KMS-11 (cell line): ENCODE measurements around the gene AIFM3.

ENCODE experiments used
- H2AFZ ChIP-seq: fragments of 200-600 bp; sonication (generic); 2 replicates; pipeline ENCODE4 v1.6.1; 2016; ENCODE audit warnings: antibody characterized with exemption, mixed run types, low read depth
- H3K27ac ChIP-seq: fragments of 200-600 bp; sonication (generic); 2 replicates; pipeline ENCODE4 v1.6.1; 2016; ENCODE audit warnings: mild to moderate bottlenecking, mixed run types
- H3K27me3 ChIP-seq: fragments of 200-600 bp; sonication (generic); 2 replicates; pipeline ENCODE4 v1.6.1; 2017; ENCODE audit warnings: mild to moderate bottlenecking, low read depth, mixed run types, moderate library complexity; ENCODE audit not compliant: insufficient read depth
- H3K36me3 ChIP-seq: fragments of 200-600 bp; sonication (generic); 2 replicates; pipeline ENCODE4 v1.6.1; 2017; ENCODE audit warnings: mild to moderate bottlenecking, mixed run types; ENCODE audit not compliant: insufficient read depth
- H3K4me1 ChIP-seq: fragments of 200-600 bp; sonication (generic); 2 replicates; pipeline ENCODE4 v1.6.1; 2016; ENCODE audit warnings: mild to moderate bottlenecking, low read depth, mixed run types; ENCODE audit not compliant: poor library complexity, severe bottlenecking
- H3K4me2 ChIP-seq: fragments of 200-600 bp; sonication (generic); 2 replicates; pipeline ENCODE4 v1.7.0; 2016; ENCODE audit warnings: mild to moderate bottlenecking, mixed run types
- H3K4me3 ChIP-seq: fragments of 200-600 bp; sonication (generic); IDR thresholded peaks from 2 replicates; pipeline ENCODE4 v1.6.1; 2017; ENCODE audit warnings: low read depth, low read length, mixed read lengths; ENCODE audit not compliant: insufficient read depth
- H3K79me2 ChIP-seq: fragments of 200-600 bp; sonication (generic); 2 replicates; pipeline ENCODE4 v1.6.1; 2016; ENCODE audit warnings: low read depth, mixed run types; ENCODE audit not compliant: insufficient read depth
- H3K9ac ChIP-seq: fragments of 200-600 bp; sonication (generic); 2 replicates; pipeline ENCODE4 v1.6.1; 2016; ENCODE audit warnings: mild to moderate bottlenecking, mixed run types
- H4K20me1 ChIP-seq: fragments of 200-600 bp; sonication (generic); 2 replicates; pipeline ENCODE4 v1.6.1; 2016; ENCODE audit warnings: mild to moderate bottlenecking, mixed run types; ENCODE audit not compliant: insufficient read depth
- TF ChIP-seq, protein P1 (sequence below): fragments of 200-600 bp; sonication (generic); conservative IDR thresholded peaks from 2 replicates; pipeline ENCODE4 v1.6.1; 2017; ENCODE audit warnings: low read depth, mild to moderate bottlenecking, antibody characterized with exemption, low read length, moderate library complexity, mixed read lengths

AIFM3 gene

DNA sequence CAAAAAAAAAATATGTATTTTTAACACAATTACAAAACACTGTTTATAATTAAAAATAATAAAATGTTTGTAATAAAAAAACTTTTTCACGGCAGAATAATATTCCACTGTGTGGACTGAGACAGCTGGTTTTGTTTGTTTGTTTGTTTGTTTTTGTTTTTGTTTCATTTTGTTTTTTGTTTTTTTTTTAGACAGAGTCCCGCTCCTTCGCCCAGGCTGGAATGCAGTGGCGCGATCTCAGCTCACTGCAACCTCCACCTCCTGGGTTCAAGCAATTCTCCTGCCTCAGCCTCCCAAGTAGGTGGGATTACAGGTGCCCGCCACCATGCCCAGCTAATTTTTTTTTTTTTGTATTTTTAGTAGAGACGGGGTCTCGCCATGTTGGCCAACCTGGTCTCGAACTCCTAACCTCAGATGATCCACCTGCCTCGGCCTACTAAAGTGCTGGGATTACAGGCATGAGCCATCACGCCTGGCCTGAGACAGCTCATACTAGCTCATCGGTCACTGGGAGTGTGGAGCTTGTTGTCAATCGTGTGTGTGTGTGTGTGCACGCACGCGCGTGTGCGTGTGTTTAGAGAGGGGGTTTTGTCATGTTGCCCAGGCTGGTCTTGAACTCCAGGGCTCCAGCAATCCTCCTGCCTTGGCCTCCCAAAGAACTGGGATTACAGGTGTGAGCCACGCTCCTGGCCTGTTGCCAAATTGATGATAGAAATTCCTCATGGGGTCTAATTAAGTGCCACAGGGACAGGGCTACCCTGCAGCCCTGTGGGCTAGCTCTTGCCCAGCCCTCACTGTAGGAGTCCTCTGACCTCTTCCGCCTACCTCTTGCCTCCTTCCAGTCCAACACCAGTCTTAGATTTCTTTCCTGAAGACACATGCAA lies 7.2 kb upstream of the AIFM3 start:
- Histone ChIP-seq H3K27me3 (peaks cover 5% of the 10 kb centered on the region; the same call in 1 of the 2 replicates), H3K27ac (no peak overlapping the region), H3K4me2 (no peak overlapping the region), H4K20me1 (no peaks in the 10 kb centered on the region), H3K4me3 (no peak overlapping the region), H3K79me2 (no peaks in the 10 kb centered on the region), H3K36me3 (no peaks in the 10 kb centered on the region), H3K9ac (no peak overlapping the region), H2AFZ (no peak overlapping the region), H3K4me1 (peaks cover 5% of the 10 kb centered on the region)
- TF ChIP-seq, protein P1, sequence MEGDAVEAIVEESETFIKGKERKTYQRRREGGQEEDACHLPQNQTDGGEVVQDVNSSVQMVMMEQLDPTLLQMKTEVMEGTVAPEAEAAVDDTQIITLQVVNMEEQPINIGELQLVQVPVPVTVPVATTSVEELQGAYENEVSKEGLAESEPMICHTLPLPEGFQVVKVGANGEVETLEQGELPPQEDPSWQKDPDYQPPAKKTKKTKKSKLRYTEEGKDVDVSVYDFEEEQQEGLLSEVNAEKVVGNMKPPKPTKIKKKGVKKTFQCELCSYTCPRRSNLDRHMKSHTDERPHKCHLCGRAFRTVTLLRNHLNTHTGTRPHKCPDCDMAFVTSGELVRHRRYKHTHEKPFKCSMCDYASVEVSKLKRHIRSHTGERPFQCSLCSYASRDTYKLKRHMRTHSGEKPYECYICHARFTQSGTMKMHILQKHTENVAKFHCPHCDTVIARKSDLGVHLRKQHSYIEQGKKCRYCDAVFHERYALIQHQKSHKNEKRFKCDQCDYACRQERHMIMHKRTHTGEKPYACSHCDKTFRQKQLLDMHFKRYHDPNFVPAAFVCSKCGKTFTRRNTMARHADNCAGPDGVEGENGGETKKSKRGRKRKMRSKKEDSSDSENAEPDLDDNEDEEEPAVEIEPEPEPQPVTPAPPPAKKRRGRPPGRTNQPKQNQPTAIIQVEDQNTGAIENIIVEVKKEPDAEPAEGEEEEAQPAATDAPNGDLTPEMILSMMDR: no peak

DNA sequence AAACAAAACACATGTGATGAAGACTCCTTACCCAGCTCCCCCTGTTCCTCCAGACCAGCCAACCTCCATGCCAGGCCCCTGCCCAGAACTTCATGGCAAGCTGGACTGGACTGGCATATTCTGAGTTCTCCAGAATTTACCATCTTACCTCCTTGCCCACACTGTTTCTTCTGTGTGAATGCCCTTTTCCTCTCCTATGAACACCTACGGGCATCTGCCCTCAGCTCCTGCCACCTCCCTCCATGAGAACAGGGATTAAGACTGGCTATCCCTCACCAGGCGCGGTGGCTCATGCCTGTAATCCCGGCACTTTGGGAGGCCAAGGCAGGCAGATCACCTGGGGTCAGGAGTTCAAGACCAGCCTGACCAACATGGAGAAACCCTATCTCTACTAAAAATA lies 6.4 kb upstream of the AIFM3 start:
- H3K79me2 ChIP-seq: no peaks in the 10 kb centered on the region
- no peak overlapping the region for H3K9ac ChIP-seq
- no peaks in the 10 kb centered on the region for H3K36me3 ChIP-seq
- TF ChIP-seq, protein P1: no peak
- H3K27me3 ChIP-seq: peaks cover 10% of the 10 kb centered on the region; the same call in 1 of the 2 replicates
- H3K4me3 ChIP-seq: no peak overlapping the region
- H3K4me2 ChIP-seq: no peak overlapping the region
- no peak overlapping the region for H2AFZ ChIP-seq
- no peak overlapping the region for H3K27ac ChIP-seq
- no peaks in the 10 kb centered on the region for H4K20me1 ChIP-seq
- H3K4me1 ChIP-seq: peaks cover 5% of the 10 kb centered on the region

DNA sequence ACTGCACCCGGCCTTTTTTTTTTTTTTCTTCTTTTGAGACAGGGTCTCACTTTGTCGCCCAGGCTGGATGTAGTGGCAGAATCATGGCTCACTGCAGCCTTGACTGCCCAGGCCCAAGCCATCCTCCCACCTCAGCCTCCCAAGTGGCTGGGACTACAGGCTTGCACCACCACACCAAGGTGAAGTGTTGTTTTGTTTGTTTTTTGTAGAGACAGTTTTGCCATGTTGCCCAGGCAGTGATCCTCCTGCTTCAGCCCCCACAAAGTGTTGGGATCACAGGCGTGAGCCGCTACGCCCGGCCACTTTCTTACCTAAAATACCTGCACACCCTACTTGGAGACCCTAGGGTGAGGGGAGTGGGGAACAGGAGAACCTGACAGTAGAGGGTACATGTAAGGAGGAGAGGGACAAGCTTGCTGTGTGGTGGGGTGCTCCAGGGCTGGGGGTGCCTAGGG lies 4.5 kb upstream of the AIFM3 start:
- H3K36me3 ChIP-seq: no peaks in the 10 kb centered on the region
- no peaks in the 10 kb centered on the region for H3K79me2 ChIP-seq
- no peak overlapping the region for H3K4me2 ChIP-seq
- TF ChIP-seq, protein P1: no peak
- no peak overlapping the region for H2AFZ ChIP-seq
- H3K27ac ChIP-seq: no peak overlapping the region
- H3K27me3 ChIP-seq: peaks cover 11% of the 10 kb centered on the region; the same call in 1 of the 2 replicates
- H3K4me3 ChIP-seq: no peak overlapping the region
- no peaks in the 10 kb centered on the region for H4K20me1 ChIP-seq
- no peak overlapping the region for H3K9ac ChIP-seq
- peaks cover 5% of the 10 kb centered on the region for H3K4me1 ChIP-seq

DNA sequence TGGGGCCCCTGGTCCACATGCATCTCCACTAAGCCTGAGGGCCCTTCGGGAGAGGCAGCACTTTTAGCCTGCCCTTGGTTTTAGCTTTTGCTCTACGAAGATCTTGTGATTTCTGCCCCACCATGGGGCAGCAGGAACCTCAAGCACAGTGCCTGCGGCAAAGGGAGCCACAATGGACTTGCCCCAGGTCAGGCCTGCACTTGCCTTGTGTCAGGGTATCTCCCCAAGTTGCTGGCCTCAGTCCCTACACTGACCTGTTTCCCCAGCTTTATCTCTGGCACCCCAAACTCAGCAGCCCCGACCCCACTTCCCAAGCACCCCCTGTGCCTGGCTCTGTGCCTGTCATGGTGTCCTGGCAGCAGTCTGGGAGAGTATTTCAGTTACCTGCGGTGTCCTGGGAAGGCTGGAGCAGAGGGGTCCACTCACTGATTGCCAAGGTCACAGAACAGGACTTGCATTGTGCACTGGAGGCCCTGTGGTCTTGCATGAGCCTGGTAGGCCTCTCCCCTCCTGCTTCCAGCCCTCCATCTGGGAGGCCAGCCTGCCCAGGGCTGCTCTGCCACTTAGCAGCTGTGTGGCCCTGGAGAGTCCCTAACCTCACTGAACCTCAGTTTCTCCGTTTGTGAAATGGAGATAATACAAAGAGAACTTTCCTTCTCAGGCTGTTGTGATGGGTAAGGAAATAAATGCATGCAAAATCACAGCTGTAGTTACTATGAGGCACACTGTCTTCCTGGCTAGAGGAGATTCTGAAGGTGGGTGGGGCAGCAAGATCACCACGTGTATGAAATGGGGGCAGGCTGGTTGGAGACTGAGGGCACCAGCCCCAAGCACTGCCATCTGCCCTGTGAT lies 3.6 kb upstream of the AIFM3 start:
- no peak overlapping the region for H2AFZ ChIP-seq
- H3K27me3 ChIP-seq: peaks cover 11% of the 10 kb centered on the region; the same call in 1 of the 2 replicates
- H3K4me2 ChIP-seq: no peak overlapping the region
- no peak overlapping the region for H3K4me3 ChIP-seq
- TF ChIP-seq, protein P1: no peak
- H4K20me1 ChIP-seq: no peaks in the 10 kb centered on the region
- H3K4me1 ChIP-seq: peaks cover 5% of the 10 kb centered on the region
- H3K9ac ChIP-seq: no peak overlapping the region
- no peaks in the 10 kb centered on the region for H3K79me2 ChIP-seq
- H3K36me3 ChIP-seq: no peaks in the 10 kb centered on the region
- H3K27ac ChIP-seq: no peak overlapping the region
